Aorta (tissue), 5 donors: Measurements from ENCODE around the gene ZNF286A. TPM values are rescaled to one million over a fixed set of nuclear protein-coding genes. Genes with fewer than 3 reads are reported as not detected.
A peak's percentile ranks its signal among the peaks of the same experiment; 100 is the strongest.
"Not testable (repeated sequence)": the region's sequence is repeated elsewhere in the genome, so short reads cannot be mapped to it uniquely, and the experiment has no call there.

ENCODE experiments used
- ATAC-seq: fragments of 200-7000 bp; cut with Tn5 transposase; one replicate; pipeline ENCODE4 v1.9.1; 2022; ENCODE audit warnings: moderate library complexity; ENCODE audit not compliant: low FRiP score
- DNase-seq, 2 donors: peaks; one replicate each; pipeline ENCODE4 v3.0.0-alpha.2; 2020
- H3K27ac ChIP-seq, 2 donors: one replicate each; pipeline ENCODE4 v1.5.1; 2013; ENCODE audit warnings: low read length in 2 of 2, mild to moderate bottlenecking in 2 of 2, moderate library complexity in 2 of 2, control low read depth in 1 of 2, inconsistent platforms in 1 of 2, low read depth in 1 of 2
- H3K27me3 ChIP-seq, 2 donors: one replicate each; pipeline ENCODE4 v1.6.1; 2013; ENCODE audit warnings: control low read depth in 1 of 2, low read length in 1 of 2, mild to moderate bottlenecking in 1 of 2, moderate library complexity in 1 of 2; ENCODE audit not compliant: insufficient read depth in 2 of 2, control insufficient read depth in 1 of 2
- H3K36me3 ChIP-seq, 2 donors: one replicate each; pipeline ENCODE4 v1.6.1; 2013; ENCODE audit warnings: control low read depth in 1 of 2, low read length in 1 of 2, mild to moderate bottlenecking in 1 of 2; ENCODE audit not compliant: insufficient read depth in 2 of 2, control insufficient read depth in 1 of 2
- H3K4me1 ChIP-seq, 2 donors: one replicate each; pipeline ENCODE4 v1.6.1; 2013; ENCODE audit warnings: low read length in 2 of 2, control low read depth in 1 of 2, mild to moderate bottlenecking in 1 of 2, moderate library complexity in 1 of 2; ENCODE audit not compliant: insufficient read depth in 2 of 2, control insufficient read depth in 1 of 2
- H3K4me3 ChIP-seq, 2 donors: one replicate each; pipeline ENCODE4 v1.5.1; 2013; ENCODE audit warnings: low read length in 2 of 2, control low read depth in 1 of 2, mild to moderate bottlenecking in 1 of 2
- H3K9me3 ChIP-seq: one replicate; pipeline ENCODE4 v1.6.1; 2013; ENCODE audit warnings: mild to moderate bottlenecking, low read length; ENCODE audit not compliant: control insufficient read depth
- WGBS, 2 donors: extraction: QIAGEN DNeasy Blood & Tissue Kit; methylation state at CpG; one replicate each; pipeline ENCODE4 v1.1.7; 2013; 5-methylcytosine and 5-hydroxymethylcytosine counted together
- intact Hi-C, 2 donors: fragments of 100-400 bp; cut with DNase I; formaldehyde crosslinking; loops; one replicate each; pipeline versions ENCODE4 v1.14.2 to v1.15.0; 2022
- polyA plus RNA-seq, 2 donors: library from polyadenylated mRNA; stranded (reverse); fragments of 200-250 nt; gene quantifications; one replicate each; pipeline ENCODE4 v1.2.3, GENCODE V29; 2013
- total RNA-seq, 2 donors: library from RNA; stranded (reverse); fragmentation: NEBNext Ultra II Directional; extraction: Animal tissue kit (Norgen Biotek cat#: 25700); gene quantifications; one replicate each; pipeline ENCODE4 v1.2.1, GENCODE V29; 2021
- donor health status: healthy with polysubstance abuse.
- donor health status: Bipolar disorder and iron deficiency.
- donor health status: DM: no; HTN: no; CAD: no.
- donor health status: DM: no; HTN: no; CAD: no.
- donor health status: DM: yes; HTN: yes; CAD: no.

Gene ZNF286A
- total and polyA plus RNA-seq, 4 donors: 11.8 to 19.9 (median 13.1) TPM

DNA sequence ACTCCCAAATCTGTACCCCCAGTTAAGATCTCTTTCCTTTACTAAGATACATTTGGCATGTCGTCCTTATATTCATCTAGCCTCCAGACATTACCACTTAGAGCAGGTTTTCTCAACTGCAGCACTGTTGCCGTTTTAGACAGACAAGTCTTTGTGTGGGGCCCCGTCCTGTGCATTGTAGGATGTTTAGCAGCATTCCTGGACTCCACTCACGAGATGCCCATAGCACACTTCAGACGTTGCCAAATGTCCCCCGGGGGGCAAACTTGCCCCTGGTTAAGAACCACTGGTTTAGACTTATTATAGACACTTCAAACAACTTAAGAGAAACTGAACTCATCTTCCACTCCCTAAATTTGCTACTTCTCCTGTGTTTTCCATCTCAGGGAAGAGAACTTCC is 23.6 kb upstream of the ZNF286A start:
- DNase-seq, H3K9me3 ChIP-seq, H3K4me3 ChIP-seq, H3K27me3 ChIP-seq, H3K4me1 ChIP-seq, ATAC-seq, H3K36me3 ChIP-seq, intact Hi-C loops, H3K27ac ChIP-seq: not testable (repeated sequence)
- 85 to 86% methylated on average over 6 of the region's 6 CpGs for WGBS, 2 donors

DNA sequence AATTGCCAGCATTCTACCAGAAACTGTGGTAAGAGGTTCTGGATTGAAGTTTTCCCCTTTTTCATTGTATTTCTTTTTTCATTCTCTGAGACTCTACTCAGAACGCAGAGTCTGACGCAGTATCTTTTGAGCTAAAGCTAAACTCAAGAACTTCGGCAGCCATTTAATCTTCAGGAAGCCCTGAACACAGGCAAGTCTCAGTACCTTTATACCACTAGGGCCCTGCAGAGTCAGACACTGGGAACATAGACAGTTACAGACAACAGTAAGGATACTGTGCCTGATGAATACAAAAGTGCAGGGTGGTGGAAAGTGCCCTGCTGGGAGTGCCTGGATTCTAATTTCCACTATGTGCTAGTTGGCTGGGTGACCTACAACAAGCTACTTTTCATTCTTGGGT is 16.4 kb upstream of the ZNF286A start:
- H3K4me3 ChIP-seq, H3K27me3 ChIP-seq: not testable (repeated sequence)

DNA sequence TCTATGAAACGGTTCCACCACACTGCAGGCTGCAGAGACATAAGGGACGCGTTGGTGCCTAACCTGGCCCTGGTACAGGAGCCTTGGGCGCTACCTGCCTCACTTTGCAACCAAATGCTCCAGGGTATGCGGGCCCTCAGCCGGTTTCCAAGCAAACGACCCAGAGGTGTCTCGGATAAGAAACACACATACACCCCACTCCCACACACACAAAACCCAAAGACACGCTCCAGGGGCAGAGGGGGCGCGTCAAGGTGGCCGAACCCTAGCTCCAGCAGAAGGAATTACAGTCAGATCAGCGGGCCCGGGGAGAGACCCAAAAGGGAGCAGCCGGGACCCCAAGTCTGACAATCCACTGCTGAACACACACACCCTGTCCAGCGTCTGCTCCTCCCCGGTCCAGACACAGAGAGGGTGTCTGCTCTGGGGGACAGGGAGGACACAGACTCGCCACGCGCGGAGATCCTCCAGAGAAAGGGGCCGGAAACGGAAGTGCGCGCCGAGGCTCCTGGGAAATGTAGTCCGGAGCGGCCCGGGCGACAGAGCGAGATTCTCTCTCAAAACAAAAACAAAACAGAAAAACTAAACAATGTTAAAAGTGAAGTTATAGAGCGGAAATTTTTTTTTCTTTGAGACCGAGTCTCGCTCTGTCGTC is 15.6 kb upstream of the ZNF286A start, which contains the start of gene TRIM16:
TSS of gene TRIM16 (minus strand) at position 488 of the 655 bp plus-strand sequence. CDS start 32,702 bp downstream, outside the sequence.
- H3K4me1 ChIP-seq, H3K27me3 ChIP-seq, H3K36me3 ChIP-seq, intact Hi-C loops, H3K9me3 ChIP-seq, H3K27ac ChIP-seq: not testable (repeated sequence)
- peak; percentile 86 to 94 for DNase-seq
- 1% methylated on average over 32 to 35 of the region's 35 CpGs for WGBS, 2 donors
- H3K4me3 ChIP-seq: peak within 1 kb of the TSS; percentile 56 to 63
- peak; percentile 93 for ATAC-seq

More for the DNA sequence above, 16.4 kb upstream of the ZNF286A start:
- H3K9me3 ChIP-seq, H3K36me3 ChIP-seq, ATAC-seq, H3K27ac ChIP-seq, intact Hi-C loops, DNase-seq, H3K4me1 ChIP-seq: not testable (repeated sequence)
- 94 to 96% methylated on average over 3 of the region's 3 CpGs for WGBS, 2 donors

DNA sequence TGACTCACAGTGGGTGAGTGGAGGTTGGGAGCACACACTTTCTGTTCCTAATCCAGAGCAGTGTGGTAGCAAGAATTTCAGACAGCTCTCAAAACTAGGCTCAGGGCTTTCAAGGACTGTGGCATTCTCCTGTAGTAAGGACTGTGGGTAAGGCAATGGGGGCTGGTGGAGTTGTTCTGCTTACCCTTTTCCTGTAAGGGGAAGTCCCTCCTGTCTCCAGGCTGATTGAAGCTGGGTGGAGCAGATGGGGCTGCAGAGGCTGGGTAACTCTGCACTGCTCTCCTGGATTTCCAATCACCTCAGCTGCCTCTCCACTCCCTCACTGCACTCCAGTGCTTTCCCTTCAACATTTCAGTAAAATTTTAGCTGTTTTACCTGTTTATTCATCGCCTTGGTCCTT is 12.1 kb upstream of the ZNF286A start:
- ATAC-seq, DNase-seq, H3K4me1 ChIP-seq, H3K27me3 ChIP-seq, H3K27ac ChIP-seq, H3K4me3 ChIP-seq, H3K9me3 ChIP-seq, H3K36me3 ChIP-seq, intact Hi-C loops: not testable (repeated sequence)
- 92 to 100% methylated on average over 1 of the region's 1 CpG for WGBS, 2 donors

DNA sequence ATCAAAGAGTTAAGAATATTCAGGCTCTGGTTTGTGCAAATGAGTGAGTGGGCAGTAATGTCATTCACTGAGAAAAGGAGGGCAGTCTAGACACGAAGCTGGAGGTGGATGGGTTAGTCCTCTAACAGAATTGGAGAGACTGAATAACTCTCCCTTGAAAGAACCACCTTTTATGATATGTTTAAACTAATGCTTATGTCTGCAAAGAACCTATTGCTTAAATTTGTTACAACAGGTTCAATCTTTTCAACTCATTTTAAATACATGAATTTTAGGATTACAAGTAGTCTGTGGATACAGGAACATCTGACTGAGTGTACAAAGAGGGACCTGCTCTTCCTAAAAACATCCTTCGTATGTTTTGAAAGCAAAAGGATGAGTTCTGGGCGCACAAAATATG is 585 bp upstream of the ZNF286A start:
- H3K36me3 ChIP-seq, H3K27me3 ChIP-seq, H3K27ac ChIP-seq, H3K4me1 ChIP-seq, DNase-seq, ATAC-seq, intact Hi-C loops, H3K9me3 ChIP-seq: not testable (repeated sequence)
- peak overlapping the region in 1 of 2 donors; percentile 64 for H3K4me3 ChIP-seq
- WGBS, 2 donors: 18 to 50% methylated on average over 1 of the region's 3 CpGs

DNA sequence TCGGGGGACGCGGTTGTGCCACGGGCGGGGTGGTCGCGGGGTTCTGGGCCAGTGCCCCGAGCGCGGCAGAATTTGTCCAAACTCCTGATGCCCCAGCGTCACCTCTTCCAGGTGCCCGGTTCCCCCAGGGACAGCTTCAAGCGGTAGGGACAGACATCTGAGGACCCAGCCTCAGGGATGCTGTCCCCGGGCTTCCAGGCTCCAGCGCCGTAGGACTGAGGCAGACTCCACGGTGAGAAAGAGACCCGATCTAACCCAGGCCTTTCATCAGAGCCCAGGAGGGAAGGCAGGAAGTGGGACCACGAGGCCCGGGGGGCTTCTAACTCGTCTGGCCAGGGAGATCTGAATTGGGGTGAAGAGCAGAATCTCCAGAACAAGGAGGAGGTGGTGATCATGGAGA is 385 bp downstream of the ZNF286A start:
- H3K36me3 ChIP-seq, H3K4me1 ChIP-seq, H3K27me3 ChIP-seq, intact Hi-C loops, DNase-seq, H3K27ac ChIP-seq, H3K9me3 ChIP-seq: not testable (repeated sequence)
- WGBS, 2 donors: 0% methylated on average over 13 of the region's 21 CpGs; no CpG with 5 or more reads in 1 of the 2 donors
- ATAC-seq: peak; percentile 55
- peak overlapping the region; percentile 20 to 64 for H3K4me3 ChIP-seq

DNA sequence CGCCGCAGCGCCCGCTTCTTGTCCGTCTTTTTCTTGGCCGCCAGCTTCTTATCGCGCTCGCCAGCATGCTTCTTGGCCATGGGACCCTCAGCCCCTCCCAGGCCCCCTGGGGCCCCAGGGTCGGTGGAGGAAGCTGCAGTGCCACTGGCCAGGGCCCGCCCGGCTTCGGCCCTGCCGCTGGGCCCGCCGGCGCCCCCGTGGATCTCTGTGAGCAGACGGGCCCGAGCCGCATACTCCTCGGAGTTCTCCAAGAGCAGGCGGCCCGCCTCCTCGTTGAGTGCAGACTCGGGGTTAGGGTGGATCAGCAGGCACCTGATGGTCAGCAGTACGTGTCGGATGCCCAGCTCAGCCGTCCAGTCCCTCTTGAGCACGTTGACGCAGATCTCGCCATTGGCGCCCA is 4.7 kb downstream of the ZNF286A start:
- H3K27me3 ChIP-seq, intact Hi-C loops, ATAC-seq, H3K9me3 ChIP-seq, DNase-seq, H3K4me1 ChIP-seq, H3K27ac ChIP-seq, H3K36me3 ChIP-seq, H3K4me3 ChIP-seq: not testable (repeated sequence)
- 98 to 99% methylated on average over 21 to 28 of the region's 33 CpGs for WGBS, 2 donors

DNA sequence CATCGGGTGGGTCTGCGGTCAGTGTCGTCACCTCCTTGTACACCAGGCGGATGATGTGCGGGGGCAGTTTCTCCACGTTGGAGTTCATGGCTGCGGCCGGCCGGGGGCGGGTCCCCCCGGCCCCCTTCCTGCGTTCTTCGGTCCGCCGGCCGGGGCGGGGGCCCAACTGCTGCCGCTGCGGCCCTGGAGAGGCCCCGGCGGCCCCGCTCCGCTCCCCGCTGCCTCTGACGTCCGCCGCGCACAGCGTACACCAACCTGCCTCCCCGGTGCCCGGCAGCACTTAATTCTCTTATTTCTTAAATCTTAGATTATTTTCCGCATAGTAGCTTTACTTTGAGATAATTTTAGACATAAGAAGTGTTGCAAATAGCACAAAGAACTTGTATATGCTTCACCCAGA is 5.3 kb downstream of the ZNF286A start:
- H3K4me1 ChIP-seq, H3K4me3 ChIP-seq, H3K27ac ChIP-seq, intact Hi-C loops, ATAC-seq, H3K27me3 ChIP-seq, DNase-seq, H3K36me3 ChIP-seq, H3K9me3 ChIP-seq: not testable (repeated sequence)
- 96 to 98% methylated on average over 27 to 32 of the region's 32 CpGs for WGBS, 2 donors

DNA sequence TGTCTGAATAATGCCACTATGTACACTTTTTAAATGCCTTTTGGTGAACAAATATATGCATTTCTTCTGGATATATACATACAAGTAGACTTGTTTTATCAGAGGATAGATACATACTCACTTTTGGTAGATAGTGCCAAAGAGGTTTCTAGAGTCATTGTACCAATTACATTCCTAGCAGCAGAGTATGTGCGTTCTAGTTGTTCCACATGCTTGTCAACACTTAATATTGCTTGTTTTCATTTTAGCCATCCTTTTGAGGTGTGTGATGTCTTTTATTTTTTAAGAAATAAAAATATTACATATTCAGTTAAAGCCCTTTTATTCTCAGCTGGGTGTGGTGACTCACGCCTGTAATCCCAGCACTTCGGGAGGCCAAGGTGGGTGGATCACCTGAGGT is 9.3 kb downstream of the ZNF286A start:
- ATAC-seq, H3K36me3 ChIP-seq, H3K4me3 ChIP-seq, DNase-seq, H3K9me3 ChIP-seq, intact Hi-C loops, H3K4me1 ChIP-seq, H3K27me3 ChIP-seq, H3K27ac ChIP-seq: not testable (repeated sequence)
- 96 to 97% methylated on average over 3 of the region's 3 CpGs for WGBS, 2 donors
